HUES48 (cell line): ENCODE data around the gene NFKBIL1.

Experiments used
- H3K27ac ChIP-seq: one replicate; pipeline ENCODE4 v1.7.0; 2013; ENCODE audit warnings: low read depth, low read length, inconsistent platforms
- H3K27me3 ChIP-seq: 2 replicates; pipeline ENCODE4 v1.6.1; 2013; ENCODE audit warnings: mild to moderate bottlenecking, low read length; ENCODE audit not compliant: control insufficient read depth, insufficient read depth
- H3K36me3 ChIP-seq: 2 replicates; pipeline ENCODE4 v1.6.1; 2013; ENCODE audit warnings: low read length; ENCODE audit not compliant: control insufficient read depth, insufficient read depth
- H3K4me1 ChIP-seq: 2 replicates; pipeline ENCODE4 v1.6.1; 2013; ENCODE audit warnings: mild to moderate bottlenecking, low read length; ENCODE audit not compliant: control insufficient read depth, insufficient read depth
- H3K4me3 ChIP-seq: 2 replicates; pipeline ENCODE4 v1.5.1; 2013; ENCODE audit warnings: mild to moderate bottlenecking, low read depth, low read length
- H3K9ac ChIP-seq: 2 replicates; pipeline ENCODE4 v1.6.1; 2013; ENCODE audit warnings: mild to moderate bottlenecking, low read depth, low read length, moderate library complexity
- H3K9me3 ChIP-seq: 2 replicates; pipeline ENCODE4 v1.6.1; 2013; ENCODE audit warnings: low read length; ENCODE audit not compliant: control insufficient read depth, insufficient read depth

Gene NFKBIL1

GRCh38 chr6:31567531-31568370 is 20.3 kb downstream of the NFKBIL1 start:
- Histone ChIP-seq H3K4me3 (no peak overlapping the region), H3K9me3 (no peaks in the 10 kb centered on the region)

DNA sequence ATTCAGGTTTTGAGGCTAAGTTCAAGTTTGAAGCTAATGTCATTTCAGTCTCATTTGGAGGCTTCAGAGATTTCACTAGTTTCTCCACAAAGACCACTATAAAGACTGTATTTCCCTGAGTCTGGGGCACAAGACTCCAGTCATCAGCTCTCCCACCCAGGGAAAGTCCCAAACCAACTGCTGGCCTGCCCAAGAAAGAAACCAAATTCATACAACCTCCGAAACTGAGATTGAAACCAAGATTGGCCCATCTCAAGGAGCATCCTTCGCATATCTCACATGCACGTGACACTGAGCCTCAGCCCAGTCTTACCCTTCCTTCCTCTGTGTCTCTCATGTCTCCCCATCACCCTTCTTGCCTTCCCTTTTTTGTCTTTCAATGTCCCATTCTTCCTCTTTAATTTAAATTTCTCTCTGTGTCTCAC is 21.1 kb downstream of the NFKBIL1 start:
- Histone ChIP-seq H3K9me3 (no peaks in the 10 kb centered on the region), H3K4me1 (peaks cover 10% of the 10 kb centered on the region; the same call in 1 of the 2 replicates), H3K9ac (no peak overlapping the region), H3K4me3 (no peak overlapping the region), H3K27ac (no peak overlapping the region), H3K36me3 (no peaks in the 10 kb centered on the region), H3K27me3 (no peaks in the 10 kb centered on the region)

More at GRCh38 chr6:31567531-31568370, 20.3 kb downstream of the NFKBIL1 start:
- Histone ChIP-seq H3K4me1 (peaks cover 10% of the 10 kb centered on the region; the same call in 1 of the 2 replicates), H3K36me3 (no peaks in the 10 kb centered on the region), H3K9ac (no peak overlapping the region), H3K27me3 (no peaks in the 10 kb centered on the region), H3K27ac (no peak overlapping the region)

GRCh38 chr6:31569861-31570536 is 22.6 kb downstream of the NFKBIL1 start:
- H3K36me3 ChIP-seq = no peaks in the 10 kb centered on the region
- H3K9me3 ChIP-seq = no peaks in the 10 kb centered on the region
- H3K4me3 ChIP-seq = no peak overlapping the region
- peaks cover 10% of the 10 kb centered on the region; the same call in 1 of the 2 replicates for H3K4me1 ChIP-seq
- no peak overlapping the region for H3K9ac ChIP-seq
- H3K27ac ChIP-seq = no peak overlapping the region
- H3K27me3 ChIP-seq = no peaks in the 10 kb centered on the region

DNA sequence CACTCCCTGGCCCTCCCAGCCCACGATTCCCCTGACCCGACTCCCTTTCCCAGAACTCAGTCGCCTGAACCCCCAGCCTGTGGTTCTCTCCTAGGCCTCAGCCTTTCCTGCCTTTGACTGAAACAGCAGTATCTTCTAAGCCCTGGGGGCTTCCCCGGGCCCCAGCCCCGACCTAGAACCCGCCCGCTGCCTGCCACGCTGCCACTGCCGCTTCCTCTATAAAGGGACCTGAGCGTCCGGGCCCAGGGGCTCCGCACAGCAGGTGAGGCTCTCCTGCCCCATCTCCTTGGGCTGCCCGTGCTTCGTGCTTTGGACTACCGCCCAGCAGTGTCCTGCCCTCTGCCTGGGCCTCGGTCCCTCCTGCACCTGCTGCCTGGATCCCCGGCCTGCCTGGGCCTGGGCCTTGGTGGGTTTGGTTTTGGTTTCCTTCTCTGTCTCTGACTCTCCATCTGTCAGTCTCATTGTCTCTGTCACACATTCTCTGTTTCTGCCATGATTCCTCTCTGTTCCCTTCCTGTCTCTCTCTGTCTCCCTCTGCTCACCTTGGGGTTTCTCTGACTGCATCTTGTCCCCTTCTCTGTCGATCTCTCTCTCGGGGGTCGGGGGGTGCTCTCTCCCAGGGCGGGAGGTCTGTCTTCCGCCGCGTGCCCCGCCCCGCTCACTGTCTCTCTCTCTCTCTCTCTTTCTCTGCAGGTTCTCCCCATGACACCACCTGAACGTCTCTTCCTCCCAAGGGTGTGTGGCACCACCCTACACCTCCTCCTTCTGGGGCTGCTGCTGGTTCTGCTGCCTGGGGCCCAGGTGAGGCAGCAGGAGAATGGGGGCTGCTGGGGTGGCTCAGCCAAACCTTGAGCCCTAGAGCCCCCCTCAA is 24.9 kb downstream of the NFKBIL1 start, which contains the start of gene LTA:
TSS of gene LTA (plus strand) at position 249 of the 871 bp plus-strand sequence. CDS start at position 703, 454 bp downstream.
- H3K27me3 ChIP-seq = no peaks in the 10 kb centered on the region; the same call in 1 of the 2 replicates
- H3K9me3 ChIP-seq = no peaks in the 10 kb centered on the region
- peaks cover 9% of the 10 kb centered on the region; the same call in 1 of the 2 replicates for H3K4me1 ChIP-seq
- no peak within 1 kb of the TSS for H3K27ac ChIP-seq
- no peak within 1 kb of the TSS for H3K4me3 ChIP-seq
- no peaks in the 10 kb centered on the region for H3K36me3 ChIP-seq
- H3K9ac ChIP-seq = no peak within 1 kb of the TSS

DNA sequence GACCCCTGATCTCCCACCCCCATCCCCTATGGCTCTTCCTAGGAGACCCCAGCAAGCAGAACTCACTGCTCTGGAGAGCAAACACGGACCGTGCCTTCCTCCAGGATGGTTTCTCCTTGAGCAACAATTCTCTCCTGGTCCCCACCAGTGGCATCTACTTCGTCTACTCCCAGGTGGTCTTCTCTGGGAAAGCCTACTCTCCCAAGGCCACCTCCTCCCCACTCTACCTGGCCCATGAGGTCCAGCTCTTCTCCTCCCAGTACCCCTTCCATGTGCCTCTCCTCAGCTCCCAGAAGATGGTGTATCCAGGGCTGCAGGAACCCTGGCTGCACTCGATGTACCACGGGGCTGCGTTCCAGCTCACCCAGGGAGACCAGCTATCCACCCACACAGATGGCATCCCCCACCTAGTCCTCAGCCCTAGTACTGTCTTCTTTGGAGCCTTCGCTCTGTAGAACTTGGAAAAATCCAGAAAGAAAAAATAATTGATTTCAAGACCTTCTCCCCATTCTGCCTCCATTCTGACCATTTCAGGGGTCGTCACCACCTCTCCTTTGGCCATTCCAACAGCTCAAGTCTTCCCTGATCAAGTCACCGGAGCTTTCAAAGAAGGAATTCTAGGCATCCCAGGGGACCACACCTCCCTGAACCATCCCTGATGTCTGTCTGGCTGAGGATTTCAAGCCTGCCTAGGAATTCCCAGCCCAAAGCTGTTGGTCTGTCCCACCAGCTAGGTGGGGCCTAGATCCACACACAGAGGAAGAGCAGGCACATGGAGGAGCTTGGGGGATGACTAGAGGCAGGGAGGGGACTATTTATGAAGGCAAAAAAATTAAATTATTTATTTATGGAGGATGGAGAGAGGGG is 26.1 kb downstream of the NFKBIL1 start:
- H3K27me3 ChIP-seq = no peaks in the 10 kb centered on the region; the same call in 1 of the 2 replicates

GRCh38 chr6:31574106-31575061 is 27.0 kb downstream of the NFKBIL1 start:
- Histone ChIP-seq H3K27ac (no peak overlapping the region), H3K9ac (no peak overlapping the region), H3K4me1 (no peaks in the 10 kb centered on the region; the same call in 1 of the 2 replicates), H3K4me3 (no peak overlapping the region), H3K36me3 (no peaks in the 10 kb centered on the region), H3K9me3 (no peaks in the 10 kb centered on the region), H3K27me3 (no peaks in the 10 kb centered on the region; the same call in 1 of the 2 replicates)

More for the DNA sequence above, 26.1 kb downstream of the NFKBIL1 start:
- Histone ChIP-seq H3K27ac (no peak overlapping the region), H3K4me3 (no peak overlapping the region), H3K9me3 (no peaks in the 10 kb centered on the region), H3K9ac (no peak overlapping the region), H3K4me1 (no peaks in the 10 kb centered on the region; the same call in 1 of the 2 replicates), H3K36me3 (no peaks in the 10 kb centered on the region)

DNA sequence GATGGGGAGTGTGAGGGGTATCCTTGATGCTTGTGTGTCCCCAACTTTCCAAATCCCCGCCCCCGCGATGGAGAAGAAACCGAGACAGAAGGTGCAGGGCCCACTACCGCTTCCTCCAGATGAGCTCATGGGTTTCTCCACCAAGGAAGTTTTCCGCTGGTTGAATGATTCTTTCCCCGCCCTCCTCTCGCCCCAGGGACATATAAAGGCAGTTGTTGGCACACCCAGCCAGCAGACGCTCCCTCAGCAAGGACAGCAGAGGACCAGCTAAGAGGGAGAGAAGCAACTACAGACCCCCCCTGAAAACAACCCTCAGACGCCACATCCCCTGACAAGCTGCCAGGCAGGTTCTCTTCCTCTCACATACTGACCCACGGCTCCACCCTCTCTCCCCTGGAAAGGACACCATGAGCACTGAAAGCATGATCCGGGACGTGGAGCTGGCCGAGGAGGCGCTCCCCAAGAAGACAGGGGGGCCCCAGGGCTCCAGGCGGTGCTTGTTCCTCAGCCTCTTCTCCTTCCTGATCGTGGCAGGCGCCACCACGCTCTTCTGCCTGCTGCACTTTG is 28.0 kb downstream of the NFKBIL1 start, which contains the start of gene TNF:
TSS of gene TNF (plus strand) at position 231 of the 567 bp plus-strand sequence. CDS start at position 408, 177 bp downstream.
- no peak within 1 kb of the TSS for H3K4me3 ChIP-seq
- no peak within 1 kb of the TSS for H3K9ac ChIP-seq
- H3K27me3 ChIP-seq = peaks cover 10% of the 10 kb centered on the region
- no peaks in the 10 kb centered on the region for H3K9me3 ChIP-seq
- peaks cover 4% of the 10 kb centered on the region; the same call in 1 of the 2 replicates for H3K4me1 ChIP-seq
- H3K27ac ChIP-seq = no peak within 1 kb of the TSS
- H3K36me3 ChIP-seq = no peaks in the 10 kb centered on the region

GRCh38 chr6:31575952-31576685 is 28.7 kb downstream of the NFKBIL1 start:
- H3K36me3 ChIP-seq = no peaks in the 10 kb centered on the region
- H3K9me3 ChIP-seq = no peaks in the 10 kb centered on the region
- H3K9ac ChIP-seq = no peak overlapping the region
- H3K27me3 ChIP-seq = peaks cover 12% of the 10 kb centered on the region
- peaks cover 5% of the 10 kb centered on the region; the same call in 1 of the 2 replicates for H3K4me1 ChIP-seq
- H3K27ac ChIP-seq = no peak overlapping the region
- H3K4me3 ChIP-seq = no peak overlapping the region
